Type B pancreatic cell (in vitro differentiated cells): Measurements from ENCODE around the gene INTS7. TPM values are rescaled to one million over a fixed set of nuclear protein-coding genes. Genes with fewer than 3 reads are reported as not detected.
A peak's percentile ranks its signal among the peaks of the same experiment; 100 is the strongest.

Experiments
- DNase-seq: peaks from one replicate; pipeline ENCODE4 v3.0.0; 2021; ENCODE audit warnings: mixed read lengths; ENCODE audit not compliant: unreplicated experiment; ENCODE audit errors: extremely low spot score
- H3K27ac Mint-ChIP-seq: 2 replicates; pipeline ENCODE4 v1.8.0; 2021; ENCODE audit warnings: mild to moderate bottlenecking, mixed read lengths
- H3K27me3 Mint-ChIP-seq: 2 replicates; pipeline ENCODE4 v1.8.0; 2021; ENCODE audit warnings: mixed read lengths
- H3K36me3 Mint-ChIP-seq: 2 replicates; pipeline ENCODE4 v1.8.0; 2021; ENCODE audit warnings: mixed read lengths
- H3K4me1 Mint-ChIP-seq: one replicate; pipeline ENCODE4 v1.8.0; 2021; ENCODE audit warnings: mixed read lengths; ENCODE audit not compliant: unreplicated experiment
- H3K4me3 Mint-ChIP-seq: 2 replicates; pipeline ENCODE4 v1.8.0; 2021; ENCODE audit warnings: mild to moderate bottlenecking, mixed read lengths
- H3K9me3 Mint-ChIP-seq: 2 replicates; pipeline ENCODE4 v1.8.0; 2021; ENCODE audit warnings: mixed read lengths
- microRNA-seq: library from miRNA; unstranded; fragments of <30 nt; microRNA quantifications from one replicate; pipeline ENCODE4, GENCODE V29; 2020
- total RNA-seq: library from RNA; stranded (reverse); gene quantifications from 2 replicates; pipeline ENCODE4 v1.2.1, GENCODE V29; 2021; ENCODE audit warnings: low replicate concordance
- TF ChIP-seq, protein P1 (sequence below): fragments of 200-600 bp; sonication (generic); conservative IDR thresholded peaks from 2 replicates; pipeline ENCODE4 v1.5.0; 2021; ENCODE audit warnings: antibody characterized with exemption, mild to moderate bottlenecking

Gene INTS7
- total RNA-seq, 1 donor from 2014 or later: 23.9 TPM

DNA sequence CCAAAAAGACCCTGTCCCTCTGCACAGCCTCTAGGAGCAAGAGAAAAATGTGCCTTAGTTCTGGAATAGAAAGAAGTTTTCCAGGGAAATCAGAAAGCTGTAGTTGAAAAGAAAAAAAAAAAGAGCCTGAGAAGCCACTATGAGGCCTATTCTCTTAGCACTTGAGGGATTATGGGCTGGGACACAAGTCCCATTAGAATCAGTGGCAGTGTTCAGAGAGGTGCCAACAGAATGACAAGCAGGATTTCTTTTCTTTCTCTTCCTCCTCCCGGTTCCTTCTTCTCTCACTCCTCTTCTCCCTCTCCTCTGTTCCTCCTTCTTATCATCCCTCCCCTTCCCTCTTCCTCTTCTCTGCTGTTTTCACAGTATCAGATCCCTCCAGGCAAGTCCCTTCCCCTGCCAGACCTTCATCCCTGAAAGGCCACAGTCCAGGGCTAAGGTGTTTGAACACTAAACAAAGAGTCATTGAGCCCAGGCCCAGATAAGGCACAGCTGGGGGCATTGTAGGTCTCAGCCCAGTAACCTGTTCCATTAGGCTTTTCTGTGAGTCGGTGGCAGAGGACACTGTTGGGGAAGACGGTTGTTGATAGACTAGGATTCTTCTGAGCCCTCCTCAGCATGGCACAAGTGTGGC is 140.1 kb downstream of the INTS7 start:
- H3K36me3 Mint-ChIP-seq: no peaks in the 10 kb centered on the region
- TF ChIP-seq, protein P1, sequence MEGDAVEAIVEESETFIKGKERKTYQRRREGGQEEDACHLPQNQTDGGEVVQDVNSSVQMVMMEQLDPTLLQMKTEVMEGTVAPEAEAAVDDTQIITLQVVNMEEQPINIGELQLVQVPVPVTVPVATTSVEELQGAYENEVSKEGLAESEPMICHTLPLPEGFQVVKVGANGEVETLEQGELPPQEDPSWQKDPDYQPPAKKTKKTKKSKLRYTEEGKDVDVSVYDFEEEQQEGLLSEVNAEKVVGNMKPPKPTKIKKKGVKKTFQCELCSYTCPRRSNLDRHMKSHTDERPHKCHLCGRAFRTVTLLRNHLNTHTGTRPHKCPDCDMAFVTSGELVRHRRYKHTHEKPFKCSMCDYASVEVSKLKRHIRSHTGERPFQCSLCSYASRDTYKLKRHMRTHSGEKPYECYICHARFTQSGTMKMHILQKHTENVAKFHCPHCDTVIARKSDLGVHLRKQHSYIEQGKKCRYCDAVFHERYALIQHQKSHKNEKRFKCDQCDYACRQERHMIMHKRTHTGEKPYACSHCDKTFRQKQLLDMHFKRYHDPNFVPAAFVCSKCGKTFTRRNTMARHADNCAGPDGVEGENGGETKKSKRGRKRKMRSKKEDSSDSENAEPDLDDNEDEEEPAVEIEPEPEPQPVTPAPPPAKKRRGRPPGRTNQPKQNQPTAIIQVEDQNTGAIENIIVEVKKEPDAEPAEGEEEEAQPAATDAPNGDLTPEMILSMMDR: no peak
- no peaks in the 10 kb centered on the region for H3K9me3 Mint-ChIP-seq
- H3K27ac Mint-ChIP-seq: peak overlapping the region; percentile 68
- H3K27me3 Mint-ChIP-seq: no peaks in the 10 kb centered on the region
- H3K4me3 Mint-ChIP-seq: no peak overlapping the region
- no peak for DNase-seq
- no peaks in the 10 kb centered on the region for H3K4me1 Mint-ChIP-seq

DNA sequence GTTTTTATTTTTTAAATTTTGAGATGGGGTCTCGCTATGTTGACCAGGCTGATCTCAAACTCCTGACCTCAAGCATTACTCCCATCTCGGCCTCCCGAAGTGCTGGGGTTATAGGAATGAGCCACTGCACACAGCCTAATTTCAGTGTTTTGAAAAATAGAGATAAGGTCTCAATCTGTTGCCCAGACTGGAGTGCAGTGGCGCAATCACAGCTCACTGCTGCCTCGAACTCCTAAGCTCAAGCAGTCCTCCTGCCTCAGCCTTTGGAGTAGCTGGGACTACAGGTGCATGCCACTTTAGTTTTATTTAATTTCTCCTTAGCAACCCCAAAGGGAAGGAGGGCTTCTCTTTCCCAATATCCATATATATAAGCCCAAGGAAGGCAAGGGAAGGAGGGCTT is 141.0 kb downstream of the INTS7 start:
- H3K27me3 Mint-ChIP-seq: no peaks in the 10 kb centered on the region
- H3K4me1 Mint-ChIP-seq: peaks cover 5% of the 10 kb centered on the region
- TF ChIP-seq, protein P1: no peak
- H3K27ac Mint-ChIP-seq: no peak overlapping the region
- H3K4me3 Mint-ChIP-seq: no peak overlapping the region
- no peaks in the 10 kb centered on the region for H3K36me3 Mint-ChIP-seq
- no peaks in the 10 kb centered on the region for H3K9me3 Mint-ChIP-seq
- DNase-seq: no peak

DNA sequence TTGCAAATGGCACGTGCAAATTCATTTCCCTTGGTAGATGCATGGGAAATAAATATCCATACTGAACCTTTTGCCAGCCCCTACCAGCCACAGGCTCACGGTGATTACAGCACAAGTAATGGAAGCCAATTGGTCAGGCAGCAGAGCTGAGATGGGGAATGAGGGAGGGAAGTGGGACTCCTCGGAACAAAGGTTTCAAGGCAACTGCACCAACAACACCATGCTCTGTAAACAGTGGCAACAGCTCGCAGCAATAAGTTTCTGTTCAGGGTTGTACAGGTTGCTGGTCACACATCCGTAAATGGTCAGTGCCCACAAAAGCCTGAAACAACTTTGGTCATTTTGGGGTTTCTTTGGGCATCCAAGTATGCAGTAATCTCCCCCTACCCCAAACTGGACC is 142.1 kb downstream of the INTS7 start:
- Mint-ChIP-seq H3K4me3 (no peak overlapping the region), H3K27me3 (peaks cover 3% of the 10 kb centered on the region), H3K36me3 (no peaks in the 10 kb centered on the region), H3K27ac (no peak overlapping the region), H3K9me3 (no peaks in the 10 kb centered on the region), H3K4me1 (peaks cover 9% of the 10 kb centered on the region)
- no peak for DNase-seq
- TF ChIP-seq, protein P1: no peak

DNA sequence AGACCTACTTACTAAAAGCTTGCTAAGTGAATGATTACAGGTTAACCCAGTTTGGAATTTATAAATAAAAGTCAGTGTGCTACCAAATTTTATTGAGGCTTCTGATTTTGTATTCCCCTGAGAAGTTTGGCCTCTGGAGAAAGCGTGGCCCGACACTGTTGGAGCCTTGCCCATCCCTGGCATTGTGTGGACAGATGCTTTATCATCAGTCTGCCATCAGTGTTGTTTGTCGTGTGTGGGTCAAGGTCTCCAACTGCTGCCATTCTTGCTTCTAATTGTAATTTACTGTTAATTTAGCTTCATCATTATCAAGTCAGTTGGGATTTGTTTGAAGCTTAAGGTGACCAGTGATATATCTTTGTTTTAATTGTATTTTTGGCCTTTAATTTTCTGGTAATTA is 142.8 kb downstream of the INTS7 start:
- TF ChIP-seq, protein P1: no peak
- peaks cover 16% of the 10 kb centered on the region for H3K4me1 Mint-ChIP-seq
- peaks cover 3% of the 10 kb centered on the region for H3K27me3 Mint-ChIP-seq
- H3K27ac Mint-ChIP-seq: peak overlapping the region; percentile 16
- H3K4me3 Mint-ChIP-seq: no peak overlapping the region
- DNase-seq: no peak
- H3K9me3 Mint-ChIP-seq: no peaks in the 10 kb centered on the region
- no peaks in the 10 kb centered on the region for H3K36me3 Mint-ChIP-seq

DNA sequence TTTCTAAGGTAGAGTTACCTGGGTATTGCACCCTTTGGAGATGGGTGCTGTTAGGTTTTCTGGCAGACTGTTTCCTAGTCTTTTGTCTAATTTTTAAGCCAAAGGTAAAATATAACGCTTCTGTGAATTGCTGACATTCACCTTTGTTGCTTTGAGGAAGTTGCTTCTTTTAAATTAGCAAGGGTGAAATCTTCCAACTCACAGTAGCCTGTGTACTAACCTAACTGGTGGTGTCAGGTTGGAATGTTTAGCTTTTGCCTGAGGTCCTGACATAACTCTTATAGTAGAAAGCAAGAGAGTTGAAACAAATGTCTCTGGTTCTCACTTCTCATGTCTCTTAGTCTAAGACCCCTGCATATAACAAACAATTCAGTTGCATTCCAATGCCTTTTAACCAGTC is 143.6 kb downstream of the INTS7 start:
- no peak overlapping the region for H3K27ac Mint-ChIP-seq
- no peak for DNase-seq
- peaks cover 3% of the 10 kb centered on the region for H3K27me3 Mint-ChIP-seq
- no peaks in the 10 kb centered on the region for H3K9me3 Mint-ChIP-seq
- H3K36me3 Mint-ChIP-seq: no peaks in the 10 kb centered on the region
- H3K4me3 Mint-ChIP-seq: no peak overlapping the region
- TF ChIP-seq, protein P1: no peak
- H3K4me1 Mint-ChIP-seq: peaks cover 22% of the 10 kb centered on the region

Small RNA genes lying within 50 kb of the gene (microRNA-seq; reads per million reads assigned to microRNA genes)
- gene MIR3122: not detected

Other genes with a start within 250 kb of the INTS7 start
- 31.3 and 34.4 TPM in 2 replicates for gene LPGAT1, start 204.8 kb downstream of the INTS7 start, total RNA-seq
- 11.9 and 38.5 TPM in 2 replicates for gene DTL, start 191 bp upstream of the INTS7 start, total RNA-seq
- 20.6 and 34.0 TPM in 2 replicates for gene PPP2R5A, start 249.9 kb upstream of the INTS7 start, total RNA-seq